Epidermal melanocyte (primary cell): ENCODE measurements around the gene ATOH7.
"Not testable (repeated sequence)": the region's sequence is repeated elsewhere in the genome, so short reads cannot be mapped to it uniquely, and the experiment has no call there.

ENCODE experiments used
- DNase-seq: peaks from one replicate; pipeline ENCODE4 v3.0.0; 2011; ENCODE audit warnings: low spot score; ENCODE audit not compliant: insufficient read length

Gene ATOH7

GRCh38 chr10:68231817-68232251 is at the start of gene ATOH7:
TSS of gene ATOH7 (minus strand) at chr10:68232113. CDS start at chr10:68231677, 436 bp downstream.
- peak; percentile 26 for DNase-seq

DNA sequence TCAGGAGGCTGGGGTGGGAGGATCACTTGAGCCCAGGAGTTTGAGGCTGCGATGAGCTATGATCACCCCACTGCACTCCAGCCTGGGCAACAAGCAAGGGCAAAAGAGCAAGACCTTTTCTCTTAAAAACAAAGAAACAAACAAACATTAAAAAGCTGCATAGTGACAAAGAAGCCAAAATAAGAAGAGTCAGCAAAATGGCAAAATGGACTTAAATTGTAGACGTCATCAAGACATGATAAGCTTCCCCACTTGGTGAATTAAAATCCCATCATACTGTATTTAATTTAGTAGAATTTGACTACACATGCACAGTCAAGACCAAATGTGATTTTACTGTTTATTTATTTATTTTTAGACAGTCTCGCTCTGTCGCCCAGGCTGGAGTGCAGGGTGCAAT is 48.8 kb upstream of the ATOH7 start:
- DNase-seq, result no peak

GRCh38 chr10:68278906-68279753 is 47.2 kb upstream of the ATOH7 start:
- not testable (repeated sequence) for DNase-seq

DNA sequence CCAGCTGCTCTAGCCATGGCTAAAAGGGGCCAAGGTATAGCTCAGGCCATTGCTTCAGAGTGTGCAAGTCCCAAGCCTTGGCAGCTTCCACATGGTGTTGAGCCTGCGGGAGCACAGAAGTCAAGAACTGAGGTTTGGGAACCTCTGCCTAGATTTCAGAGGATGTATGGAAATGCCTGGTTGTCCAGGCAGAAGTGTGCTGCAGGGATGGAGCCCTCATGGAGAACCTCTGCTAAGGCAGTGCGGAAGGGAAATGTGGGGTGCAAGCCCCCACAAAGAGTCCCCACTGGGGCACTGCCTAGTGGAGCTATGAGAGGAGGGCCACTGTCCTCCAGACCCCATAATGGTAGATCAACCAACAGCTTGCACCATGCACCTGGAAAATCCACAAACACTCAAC is 45.9 kb upstream of the ATOH7 start:
- DNase-seq, result not testable (repeated sequence)

GRCh38 chr10:68276224-68276623 is 44.3 kb upstream of the ATOH7 start:
- no peak for DNase-seq

- DNase-seq, result no peak
These were observed 43.8 kb upstream of the ATOH7 start for GRCh38 chr10:68275600-68276126.

DNA sequence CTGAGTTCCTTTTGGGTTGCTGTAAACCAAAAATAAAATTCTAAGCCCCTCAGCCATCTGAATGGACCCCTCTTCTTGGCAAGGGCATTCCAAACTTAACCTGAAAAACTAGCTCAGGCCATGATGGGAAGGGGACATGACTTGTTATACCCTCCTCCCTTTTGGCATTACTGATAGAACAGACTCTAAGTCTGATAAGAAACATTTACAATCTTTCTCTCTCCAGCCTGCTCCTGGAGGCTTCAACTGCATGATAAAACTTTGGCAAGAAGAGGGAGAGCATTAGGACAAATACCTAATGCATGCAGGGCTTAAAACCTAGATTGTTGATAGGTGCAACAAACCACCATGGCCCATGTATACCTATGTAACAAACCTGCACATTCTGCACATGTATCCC is 40.9 kb upstream of the ATOH7 start:
- DNase-seq, result no peak

DNA sequence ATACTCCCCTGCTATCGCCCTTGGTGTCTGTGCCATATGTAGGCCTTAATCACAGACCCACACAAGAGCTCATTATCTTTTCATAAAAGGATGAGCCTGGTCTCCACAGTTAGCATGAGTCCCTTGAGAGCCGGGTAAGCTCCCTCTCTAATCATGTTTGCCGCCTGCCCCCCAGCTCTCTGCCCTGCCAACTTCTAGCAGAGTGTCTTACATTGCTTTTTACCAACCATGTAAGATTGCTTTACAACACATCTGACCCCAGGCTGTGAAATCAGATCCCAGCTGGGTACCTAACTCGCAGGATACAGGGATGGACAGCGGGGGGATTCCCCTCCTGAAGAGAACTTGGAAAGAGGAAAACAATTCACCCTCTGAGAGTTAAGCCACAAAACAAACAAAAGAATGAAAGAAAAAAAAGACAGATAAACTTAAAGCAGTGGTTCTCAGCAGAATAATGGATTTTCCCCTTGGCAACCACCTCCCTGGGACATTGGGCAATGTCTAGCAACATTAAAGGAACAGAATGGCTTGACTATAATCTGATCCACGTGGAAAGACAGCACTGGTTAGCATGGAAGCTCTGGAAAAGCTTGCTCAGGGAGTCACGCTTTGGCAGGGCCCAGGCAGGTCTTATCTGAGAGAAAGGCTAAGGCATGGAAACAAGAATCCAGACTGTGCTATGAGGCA is 39.4 kb upstream of the ATOH7 start:
- no peak for DNase-seq

DNA sequence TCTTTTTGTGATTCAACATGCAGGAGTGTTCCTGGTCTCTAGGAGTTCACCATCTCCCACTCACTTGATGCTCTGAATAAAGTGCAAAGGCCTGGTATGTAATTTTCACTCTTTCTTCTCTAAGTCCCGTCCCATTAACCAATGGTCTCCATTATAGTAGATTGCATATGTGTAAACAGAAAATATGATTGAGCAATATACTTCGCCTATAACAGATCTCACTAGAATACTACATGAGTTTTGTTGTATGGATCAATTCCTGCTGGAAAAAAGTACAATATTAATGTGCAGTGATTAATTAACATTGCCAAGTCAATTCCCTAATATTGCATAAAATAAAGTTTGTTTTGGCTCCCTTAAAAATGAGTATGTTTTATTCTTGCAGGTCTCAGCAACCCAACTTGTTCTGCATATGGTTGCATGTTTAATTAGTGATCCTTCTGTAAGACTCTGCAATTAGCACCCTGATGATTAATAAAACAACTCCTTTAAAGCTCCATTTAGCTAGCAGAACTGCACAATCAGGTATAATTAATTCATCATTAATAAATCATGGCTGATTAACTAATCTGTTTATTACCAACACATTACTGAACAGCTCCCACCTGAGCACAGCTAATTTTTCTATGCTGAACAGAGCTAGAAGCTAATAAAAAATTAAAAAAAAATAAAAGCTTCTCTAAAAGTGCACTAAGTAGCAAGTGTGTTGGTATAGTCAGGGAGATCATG is 37.8 kb upstream of the ATOH7 start:
- DNase-seq, result no peak

DNA sequence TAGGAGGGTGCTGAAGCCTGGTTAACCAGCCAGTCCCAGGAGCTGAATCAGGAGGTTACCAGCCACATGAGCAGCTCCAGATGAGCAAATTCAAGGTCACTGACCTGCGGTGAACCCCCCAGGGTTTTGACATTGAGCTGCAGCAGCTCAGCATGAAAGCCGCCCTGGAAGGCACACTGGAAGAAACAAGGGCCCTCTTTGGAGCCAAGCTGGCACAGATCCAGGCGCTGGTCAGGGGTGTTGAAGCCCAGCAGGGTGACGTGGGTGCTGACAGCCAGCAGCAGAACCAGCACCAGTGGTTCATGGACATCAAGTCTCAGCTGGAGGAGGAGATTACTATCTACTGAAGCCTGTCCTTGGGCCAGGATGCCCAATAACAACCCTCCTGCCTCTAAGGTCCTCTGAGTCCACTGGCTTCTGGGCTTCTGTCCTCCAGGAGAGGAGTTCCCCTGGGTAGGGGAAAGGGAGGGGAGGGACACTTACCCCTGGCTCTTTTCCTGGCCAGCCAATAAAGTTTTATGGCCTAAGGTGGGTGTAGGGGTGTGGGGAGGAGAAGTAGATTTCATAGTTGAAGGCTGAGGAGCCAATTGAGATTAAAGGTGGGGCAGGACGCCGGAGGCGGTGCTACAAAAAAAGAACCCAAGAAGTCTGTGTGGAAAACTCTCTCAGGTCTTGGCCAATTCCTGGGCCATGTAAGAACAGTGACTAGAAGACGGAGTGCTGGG is 29.4 kb upstream of the ATOH7 start:
- no peak for DNase-seq

- no peak for DNase-seq
These were observed 21.4 kb upstream of the ATOH7 start for GRCh38 chr10:68253346-68253745.

DNA sequence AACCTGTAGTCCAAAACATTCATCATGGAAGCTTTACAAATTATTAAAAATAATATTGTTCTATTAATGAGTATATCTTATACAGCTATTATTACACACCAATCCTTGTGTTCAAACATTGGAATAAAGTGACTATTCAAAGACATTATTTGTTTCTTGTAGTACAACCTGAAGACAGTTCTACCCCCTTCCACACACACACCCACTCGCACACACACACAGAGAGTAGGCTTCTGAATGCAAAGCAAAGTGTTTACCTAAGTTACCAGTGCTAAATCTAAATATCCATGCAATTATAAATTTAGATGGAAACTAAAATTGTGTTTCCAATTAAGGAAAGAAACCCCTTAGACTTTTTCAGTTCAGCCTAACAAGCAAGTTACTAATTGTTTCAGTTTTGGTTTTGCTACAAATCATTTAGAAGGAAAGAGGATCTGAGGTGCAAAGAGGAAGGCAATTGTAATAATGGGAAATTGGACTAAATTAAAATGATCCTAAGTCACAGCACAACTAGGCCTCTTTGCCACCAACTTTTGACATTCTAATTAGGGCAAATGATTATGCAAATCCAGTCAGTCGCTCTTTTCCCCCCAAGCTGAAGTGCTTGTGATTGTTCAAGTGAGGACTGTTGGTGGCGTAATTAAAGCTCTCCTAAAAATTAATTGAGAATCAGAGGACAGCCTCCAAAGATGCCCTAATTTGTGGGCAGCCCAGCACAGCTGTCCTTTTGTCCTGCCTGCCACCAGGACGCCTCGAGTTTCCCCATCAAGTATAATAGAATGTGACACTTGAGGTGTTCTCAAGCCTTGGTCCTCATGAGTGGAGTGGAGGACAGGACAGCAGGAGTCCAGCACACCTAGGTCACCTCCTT is 19.9 kb upstream of the ATOH7 start:
- no peak for DNase-seq

DNA sequence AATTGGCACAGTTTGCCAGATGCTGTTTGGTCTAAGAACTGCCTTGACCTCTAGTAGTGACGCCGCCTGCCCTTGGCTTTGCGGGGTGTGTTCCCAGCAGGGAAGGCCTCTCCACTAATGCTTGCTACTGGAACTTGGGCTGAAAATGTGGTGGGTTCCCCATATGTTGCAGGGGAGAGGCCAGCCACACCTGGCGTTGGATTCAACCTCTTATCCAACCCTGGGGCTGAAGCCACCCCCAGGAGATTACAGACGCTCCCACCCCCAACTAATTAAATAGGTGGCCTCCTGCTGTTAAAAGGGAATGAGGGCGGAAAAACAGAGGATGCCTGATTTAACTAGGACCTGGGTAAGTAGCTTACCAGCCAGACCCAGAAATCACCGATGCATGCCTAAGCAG is 19.2 kb upstream of the ATOH7 start:
- DNase-seq, result no peak

DNA sequence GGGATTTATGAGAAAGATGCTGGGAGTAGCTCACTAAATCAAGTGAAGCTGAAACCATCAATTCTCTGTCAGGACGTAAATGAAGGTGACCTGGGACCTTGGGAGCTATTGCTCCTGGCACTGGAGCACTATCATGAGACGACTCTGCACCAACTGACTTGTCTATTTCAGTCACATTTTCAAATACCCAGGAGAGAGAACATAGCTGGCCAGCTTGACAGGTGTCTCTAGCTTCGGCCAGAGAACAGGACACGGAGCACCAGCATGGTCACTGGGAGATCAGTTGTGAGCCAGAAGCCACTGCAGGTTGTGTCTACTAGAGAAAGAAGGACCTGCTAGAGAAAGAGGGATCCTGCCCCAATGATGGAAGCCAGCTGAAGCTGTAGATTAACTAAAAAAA is 17.4 kb upstream of the ATOH7 start:
- no peak for DNase-seq

GRCh38 chr10:68247931-68248330 is 16.0 kb upstream of the ATOH7 start:
- DNase-seq, result no peak

GRCh38 chr10:68246397-68246796 is 14.5 kb upstream of the ATOH7 start:
- DNase-seq, result not testable (repeated sequence)

DNA sequence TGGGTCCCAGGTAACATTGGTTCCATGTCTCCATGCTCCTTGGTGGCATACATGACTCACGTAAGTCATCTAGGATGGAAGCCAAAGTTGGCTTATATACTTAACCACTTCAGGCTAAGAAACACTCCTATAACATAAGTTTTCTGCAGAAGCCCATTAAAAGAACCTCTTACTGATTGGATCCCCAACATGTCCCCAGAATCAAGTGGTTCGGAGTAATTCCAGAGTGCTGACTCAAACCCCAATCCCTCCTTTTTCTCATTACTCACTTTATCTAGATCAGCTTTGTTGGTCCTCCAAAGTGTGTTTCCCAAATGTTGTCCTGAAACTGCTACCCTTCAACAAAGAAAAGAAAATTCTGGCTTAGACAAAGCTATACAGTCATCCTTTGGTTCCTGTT is 10.1 kb upstream of the ATOH7 start:
- DNase-seq, result no peak

DNA sequence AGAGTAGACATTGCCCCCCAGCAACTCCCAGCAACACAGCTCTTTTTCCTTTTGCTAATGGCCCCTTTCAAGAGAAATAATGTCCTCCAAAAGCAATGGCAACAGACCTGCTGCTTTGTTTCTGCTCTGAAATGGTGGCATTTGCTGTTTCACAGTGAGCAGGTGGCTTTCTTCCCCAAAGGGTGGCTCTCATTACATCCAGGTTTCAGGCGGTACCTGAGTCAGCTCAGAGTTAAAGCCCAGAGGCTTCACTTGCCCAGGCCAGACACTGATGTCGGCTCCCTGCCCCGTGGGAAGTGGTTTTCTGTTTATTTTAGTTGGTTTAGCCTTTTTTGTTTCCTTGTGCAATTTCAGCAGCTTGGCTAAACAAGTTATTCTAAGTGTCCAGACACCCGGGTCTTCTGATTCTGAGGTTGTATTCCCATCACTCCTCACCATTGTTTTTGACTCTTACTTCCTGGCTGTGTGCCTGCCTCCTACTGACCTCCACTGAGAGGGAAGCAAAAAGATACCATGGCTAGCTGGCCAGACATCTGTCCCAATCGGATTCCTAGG is 7.8 kb upstream of the ATOH7 start:
- DNase-seq, result no peak

GRCh38 chr10:68239069-68239468 is 7.2 kb upstream of the ATOH7 start:
- no peak for DNase-seq

DNA sequence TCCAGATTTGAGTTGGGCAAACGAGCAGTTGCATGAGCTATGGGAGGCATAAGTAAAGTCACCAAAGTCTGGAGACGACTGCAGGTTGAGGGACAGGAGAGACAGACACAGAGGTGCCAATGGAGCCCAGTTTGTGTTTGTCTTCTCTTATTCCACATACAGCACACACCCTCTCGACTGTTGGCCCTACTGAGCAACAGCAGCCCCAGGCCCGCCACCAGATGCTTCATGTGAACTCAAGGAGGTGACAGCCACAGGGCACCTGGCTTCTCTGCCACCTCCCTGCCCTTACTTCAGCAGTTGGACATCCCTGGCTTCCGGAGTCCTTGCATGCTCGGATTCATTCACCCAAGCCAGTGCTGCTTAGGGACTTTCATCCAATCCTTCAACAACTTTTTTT is 6.5 kb upstream of the ATOH7 start:
- DNase-seq, result no peak
